ENCODE results near the gene TMEM59L. TPM values are rescaled to one million over a fixed set of nuclear protein-coding genes. Genes with fewer than 3 reads are reported as not detected.

The TMEM59L gene
- total RNA-seq, 6 donors from 2014 or later: 0.30 to 2.8 (median 1.0) TPM; not detected in 2

DNA sequence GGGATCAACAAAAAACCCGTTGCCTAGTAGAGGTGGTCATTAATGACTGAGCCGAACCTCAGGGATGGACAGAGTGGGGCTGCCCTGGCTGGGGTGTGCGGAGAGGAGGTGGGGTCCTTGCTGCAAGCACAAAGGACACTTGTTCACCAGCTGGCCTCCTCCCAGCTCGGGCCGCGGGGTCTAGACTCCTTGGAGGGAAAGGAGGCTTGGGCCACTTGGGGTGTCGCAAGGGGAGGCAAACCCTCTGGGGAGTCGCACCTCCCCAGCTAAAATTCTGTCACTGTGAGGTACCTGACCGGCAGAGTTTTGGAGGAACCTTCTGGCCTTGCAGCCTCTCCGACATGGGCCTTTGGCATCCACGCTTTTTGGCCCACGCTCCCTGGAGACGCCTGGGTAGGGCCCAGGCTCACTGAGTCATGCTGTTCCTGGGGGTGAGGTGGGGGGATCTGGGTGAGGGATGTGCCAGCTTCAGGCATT is 32.4 kb downstream of the TMEM59L start:
- ATAC-seq (ENCODE audit: low FRiP score in 2 of 2): no peak
- TF ChIP-seq EP300 (IDR thresholded peaks at IDR 0.05) (no peak), POLR2AphosphoS5 (IDR thresholded peaks at IDR 0.05) (no peak), POLR2A (IDR thresholded peaks at IDR 0.05) (no peak)
- TF ChIP-seq, protein P1, sequence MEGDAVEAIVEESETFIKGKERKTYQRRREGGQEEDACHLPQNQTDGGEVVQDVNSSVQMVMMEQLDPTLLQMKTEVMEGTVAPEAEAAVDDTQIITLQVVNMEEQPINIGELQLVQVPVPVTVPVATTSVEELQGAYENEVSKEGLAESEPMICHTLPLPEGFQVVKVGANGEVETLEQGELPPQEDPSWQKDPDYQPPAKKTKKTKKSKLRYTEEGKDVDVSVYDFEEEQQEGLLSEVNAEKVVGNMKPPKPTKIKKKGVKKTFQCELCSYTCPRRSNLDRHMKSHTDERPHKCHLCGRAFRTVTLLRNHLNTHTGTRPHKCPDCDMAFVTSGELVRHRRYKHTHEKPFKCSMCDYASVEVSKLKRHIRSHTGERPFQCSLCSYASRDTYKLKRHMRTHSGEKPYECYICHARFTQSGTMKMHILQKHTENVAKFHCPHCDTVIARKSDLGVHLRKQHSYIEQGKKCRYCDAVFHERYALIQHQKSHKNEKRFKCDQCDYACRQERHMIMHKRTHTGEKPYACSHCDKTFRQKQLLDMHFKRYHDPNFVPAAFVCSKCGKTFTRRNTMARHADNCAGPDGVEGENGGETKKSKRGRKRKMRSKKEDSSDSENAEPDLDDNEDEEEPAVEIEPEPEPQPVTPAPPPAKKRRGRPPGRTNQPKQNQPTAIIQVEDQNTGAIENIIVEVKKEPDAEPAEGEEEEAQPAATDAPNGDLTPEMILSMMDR (IDR thresholded peaks at IDR 0.05): no peak
- 77 to 87% methylated on average over 9 to 13 of the region's 13 CpGs for WGBS, 2 donors
- H3K27me3 ChIP-seq: no peaks in the 10 kb centered on the region
- H3K27ac ChIP-seq: no peak overlapping the region
- H3K4me1 ChIP-seq: peaks cover 22 to 29% (median 26%) of the 10 kb centered on the region in 4 donors
- no peak overlapping the region for H3K4me3 ChIP-seq
- H3K36me3 ChIP-seq: no peaks in the 10 kb centered on the region
- no peaks in the 10 kb centered on the region for H3K9me3 ChIP-seq
- no peak for DNase-seq

DNA sequence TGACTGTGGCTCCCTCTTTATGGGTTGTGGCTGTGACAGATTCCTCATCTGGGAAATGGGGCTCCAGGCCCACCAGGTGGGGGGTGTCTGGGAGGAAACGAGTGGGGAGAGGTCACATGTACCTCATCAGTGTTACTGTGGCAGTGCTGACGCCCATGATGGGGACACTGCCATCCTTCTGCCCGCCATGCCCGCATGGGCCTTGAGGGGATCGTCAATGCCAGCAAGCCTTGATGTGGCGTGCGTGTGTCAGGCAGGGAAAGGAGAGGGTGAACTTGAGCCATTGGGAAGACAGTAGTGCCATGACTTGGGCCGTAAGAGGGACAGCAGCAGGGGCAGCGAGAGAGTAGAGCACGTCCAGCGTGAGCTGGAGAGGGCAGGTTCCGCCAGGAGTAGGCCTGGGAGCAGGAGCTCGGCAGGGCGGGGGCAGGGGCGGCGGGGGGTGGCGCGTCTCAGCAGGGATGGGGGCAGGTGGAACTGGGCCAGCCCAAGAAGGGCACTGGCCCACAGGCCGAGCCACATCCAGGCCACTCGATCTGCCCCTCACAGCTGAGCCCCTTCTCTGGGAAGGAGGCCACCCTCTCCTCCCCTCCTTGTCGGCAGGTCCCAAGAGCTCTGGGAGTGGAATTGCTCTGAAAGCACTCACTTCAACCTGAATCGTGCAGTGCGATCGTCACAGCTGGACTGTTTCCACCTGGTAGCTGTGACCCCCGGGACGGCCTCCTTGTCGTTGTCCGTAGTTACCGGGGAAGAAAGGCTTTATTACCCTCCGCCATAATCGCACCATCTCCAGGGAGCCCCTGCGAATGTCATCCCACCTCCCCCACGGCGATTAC is 34.1 kb downstream of the TMEM59L start:
- H3K4me1 ChIP-seq: peaks cover 25 to 34% (median 33%) of the 10 kb centered on the region in 4 donors
- no peaks in the 10 kb centered on the region for H3K27me3 ChIP-seq
- H3K9me3 ChIP-seq: no peaks in the 10 kb centered on the region
- no peaks in the 10 kb centered on the region for H3K36me3 ChIP-seq
- 84 to 85% methylated on average over 29 of the region's 34 CpGs for WGBS, 2 donors
- H3K27ac ChIP-seq: no peak overlapping the region
- ATAC-seq (ENCODE audit: low FRiP score in 2 of 2) (no peak), DNase-seq (no peak)
- H3K4me3 ChIP-seq: no peak overlapping the region
- TF ChIP-seq POLR2AphosphoS5 (IDR thresholded peaks at IDR 0.05) (no peak), EP300 (IDR thresholded peaks at IDR 0.05) (no peak), POLR2A (IDR thresholded peaks at IDR 0.05) (no peak)
- TF ChIP-seq, protein P1 (IDR thresholded peaks at IDR 0.05): no peak

DNA sequence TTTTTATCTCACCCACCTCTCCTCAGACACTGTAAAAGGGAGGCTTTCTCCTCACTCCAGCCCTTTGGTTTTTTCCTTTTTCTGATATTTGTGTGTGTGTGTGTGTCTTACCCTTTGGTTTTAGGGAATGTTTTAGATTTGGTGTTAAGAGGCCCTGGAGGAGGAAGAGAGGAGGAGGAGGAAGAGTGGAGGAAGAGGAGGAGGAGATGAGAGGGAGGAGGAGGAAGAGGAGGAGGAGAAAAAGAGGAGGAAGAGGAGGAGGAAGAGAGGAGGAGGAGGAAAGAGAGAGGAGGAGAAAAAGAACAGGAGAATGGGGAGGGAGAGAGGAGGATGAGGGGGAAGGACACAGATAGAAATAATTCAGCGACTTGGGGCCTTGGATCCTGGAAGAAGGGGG is 34.7 kb downstream of the TMEM59L start:
- WGBS, 2 donors: 91 to 93% methylated on average over 1 of the region's 1 CpG
- Histone ChIP-seq H3K36me3 (no peaks in the 10 kb centered on the region), H3K4me3 (no peak overlapping the region), H3K27ac (no peak overlapping the region), H3K9me3 (no peaks in the 10 kb centered on the region), H3K4me1 (peaks cover 25 to 34% (median 33%) of the 10 kb centered on the region in 4 donors), H3K27me3 (no peaks in the 10 kb centered on the region)
- ATAC-seq (ENCODE audit: low FRiP score in 2 of 2): no peak
- TF ChIP-seq POLR2A (IDR thresholded peaks at IDR 0.05): no peak
- TF ChIP-seq EP300 (IDR thresholded peaks at IDR 0.05): no peak
- TF ChIP-seq, protein P1 (IDR thresholded peaks at IDR 0.05): no peak
- TF ChIP-seq POLR2AphosphoS5 (IDR thresholded peaks at IDR 0.05): no peak
- DNase-seq: no peak

DNA sequence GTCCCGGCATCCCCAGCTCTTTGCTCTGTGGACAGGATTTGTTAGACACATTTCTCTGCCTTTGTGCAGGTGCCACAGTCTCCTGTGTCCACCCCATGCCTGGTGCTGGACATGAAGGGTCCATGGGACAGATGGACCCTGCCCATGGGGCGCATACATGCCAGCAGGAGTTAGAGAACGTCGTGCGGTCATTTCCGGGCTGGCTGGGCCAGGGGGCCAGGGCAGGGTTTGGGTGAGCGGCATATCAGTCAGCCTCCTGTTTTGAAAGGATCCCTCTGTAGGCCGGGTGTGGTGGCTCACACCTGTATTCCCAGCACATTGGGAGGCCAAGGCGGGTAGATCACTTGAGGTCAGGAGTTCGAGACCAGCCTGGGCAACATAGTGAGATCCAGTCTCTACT is 35.1 kb downstream of the TMEM59L start:
- Histone ChIP-seq H3K27ac (no peak overlapping the region), H3K36me3 (no peaks in the 10 kb centered on the region), H3K9me3 (no peaks in the 10 kb centered on the region), H3K4me1 (peaks cover 25 to 34% (median 33%) of the 10 kb centered on the region in 4 donors), H3K4me3 (no peak overlapping the region), H3K27me3 (no peaks in the 10 kb centered on the region)
- DNase-seq (no peak), ATAC-seq (ENCODE audit: low FRiP score in 2 of 2) (no peak)
- 94 to 96% methylated on average over 9 of the region's 10 CpGs for WGBS, 2 donors
- TF ChIP-seq POLR2AphosphoS5 (IDR thresholded peaks at IDR 0.05) (no peak), EP300 (IDR thresholded peaks at IDR 0.05) (no peak), POLR2A (IDR thresholded peaks at IDR 0.05) (no peak)
- TF ChIP-seq, protein P1 (IDR thresholded peaks at IDR 0.05): no peak
